Mammary epithelial cell (primary cell): ENCODE results near the gene ESRRB.

ENCODE experiments used
- CTCF ChIP-seq, 2 donors: IDR thresholded peaks in 1 of 2; conservative IDR thresholded peaks in 1 of 2; 2 replicates each; pipeline ENCODE4 v1.5.1; 2011 to 2012; ENCODE audit warnings: inconsistent platforms in 2 of 2, low read length in 2 of 2, mild to moderate bottlenecking in 2 of 2, control low read depth in 1 of 2, low read depth in 1 of 2; ENCODE audit not compliant: insufficient read depth in 1 of 2; ENCODE audit errors: extremely low read depth in 1 of 2
- EZH2 ChIP-seq: IDR thresholded peaks from 2 replicates; pipeline ENCODE4 v1.6.1; 2012; ENCODE audit warnings: low read length, inconsistent platforms, borderline replicate concordance

DNA sequence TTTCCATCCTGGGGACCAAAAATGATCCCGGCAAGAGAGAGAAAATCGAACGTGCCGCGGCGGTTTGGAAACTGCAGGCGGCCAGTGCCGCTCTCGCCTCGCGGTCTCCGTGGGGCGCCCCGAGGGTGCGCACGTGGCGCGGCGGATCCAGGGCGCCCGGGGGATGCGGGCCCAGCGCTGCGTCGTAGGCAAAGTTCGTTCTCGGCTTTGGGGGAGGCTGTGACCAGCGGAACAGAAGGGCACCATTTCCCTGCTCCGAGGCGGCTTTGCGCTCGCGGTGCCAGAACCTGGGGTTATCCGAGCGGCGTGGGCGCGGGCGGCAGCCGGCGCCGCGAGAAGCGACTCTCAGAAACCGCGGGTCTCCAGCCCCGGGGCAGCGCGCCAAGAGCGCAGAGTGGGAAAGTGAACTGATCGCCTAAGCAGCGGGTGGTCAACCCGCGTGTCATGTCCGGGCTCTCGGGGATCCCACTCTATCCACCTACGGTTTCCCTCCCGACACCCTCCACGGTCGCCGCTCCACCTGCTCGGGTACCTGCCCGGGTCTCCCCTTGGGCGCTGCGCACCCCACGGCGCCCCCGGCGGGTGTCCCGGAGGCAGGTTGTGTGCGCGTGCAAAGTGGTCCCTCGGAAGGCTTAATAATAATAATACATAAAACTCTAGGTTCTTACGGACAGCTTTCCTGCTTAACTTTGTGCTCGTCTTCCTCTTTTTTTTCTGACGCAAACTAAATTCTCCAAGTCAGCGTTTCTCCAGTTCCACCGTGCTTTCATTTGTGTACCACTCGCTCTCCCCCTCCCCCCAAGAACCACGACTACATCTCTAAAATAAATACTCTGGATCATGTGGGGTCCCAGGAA lies 1.2 kb downstream of the ESRRB start:
- TF ChIP-seq CTCF (conservative IDR thresholded peaks at IDR 0.05 in 1 of 2, IDR thresholded peaks at IDR 0.05 in 1 of 2; ENCODE audit: extremely low read depth in 1 of 2, insufficient read depth in 1 of 2, low read depth in 1 of 2, low read length in 2 of 2) (no peak), EZH2 (no peak)
